Posterior cingulate gyrus (tissue), 11 donors: ENCODE measurements around the gene RASSF1.

Experiments
- DNase-seq, 10 donors: peaks; one replicate each; pipeline versions ENCODE4 v3.0.0 to v3.0.0-alpha.2; 2020 to 2021; ENCODE audit warnings: mixed read lengths in 3 of 10
- intact Hi-C: fragments of 100-400 bp; cut with DNase I; formaldehyde crosslinking; loops from one replicate; pipeline ENCODE4 v1.15.1; 2023

RASSF1 gene, protein sequence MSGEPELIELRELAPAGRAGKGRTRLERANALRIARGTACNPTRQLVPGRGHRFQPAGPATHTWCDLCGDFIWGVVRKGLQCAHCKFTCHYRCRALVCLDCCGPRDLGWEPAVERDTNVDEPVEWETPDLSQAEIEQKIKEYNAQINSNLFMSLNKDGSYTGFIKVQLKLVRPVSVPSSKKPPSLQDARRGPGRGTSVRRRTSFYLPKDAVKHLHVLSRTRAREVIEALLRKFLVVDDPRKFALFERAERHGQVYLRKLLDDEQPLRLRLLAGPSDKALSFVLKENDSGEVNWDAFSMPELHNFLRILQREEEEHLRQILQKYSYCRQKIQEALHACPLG

DNA sequence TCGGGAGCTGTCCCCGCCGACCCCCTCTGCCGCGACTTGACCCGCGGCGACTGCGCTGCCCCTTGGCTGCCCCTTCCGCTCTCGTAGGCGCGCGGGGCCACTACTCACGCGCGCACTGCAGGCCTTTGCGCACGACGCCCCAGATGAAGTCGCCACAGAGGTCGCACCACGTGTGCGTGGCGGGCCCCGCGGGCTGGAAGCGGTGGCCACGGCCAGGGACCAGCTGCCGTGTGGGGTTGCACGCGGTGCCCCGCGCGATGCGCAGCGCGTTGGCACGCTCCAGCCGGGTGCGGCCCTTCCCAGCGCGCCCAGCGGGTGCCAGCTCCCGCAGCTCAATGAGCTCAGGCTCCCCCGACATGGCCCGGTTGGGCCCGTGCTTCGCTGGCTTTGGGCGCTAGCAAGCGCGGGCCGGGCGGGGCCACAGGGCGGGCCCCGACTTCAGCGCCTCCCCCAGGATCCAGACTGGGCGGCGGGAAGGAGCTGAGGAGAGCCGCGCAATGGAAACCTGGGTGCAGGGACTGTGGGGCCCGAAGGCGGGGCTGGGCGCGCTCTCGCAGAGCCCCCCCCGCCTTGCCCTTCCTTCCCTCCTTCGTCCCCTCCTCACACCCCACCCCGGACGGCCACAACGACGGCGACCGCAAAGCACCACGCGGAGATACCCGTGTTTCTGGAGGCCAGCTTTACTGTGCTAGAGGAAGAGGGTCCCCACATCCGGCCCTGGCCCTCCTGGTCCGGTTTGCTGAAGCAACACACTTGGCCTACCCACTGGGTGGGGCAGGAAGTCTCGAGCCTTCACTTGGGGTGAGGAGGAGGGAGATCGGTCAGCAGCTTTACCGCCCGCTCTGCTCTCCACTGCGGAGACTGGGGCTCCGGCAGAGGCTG lies at the start of gene RASSF1:
Gene RASSF1 (minus strand): TSS at position 389 of the 882 bp plus-strand sequence. CDS start 31 bp downstream, at position 358.
- intact Hi-C loops: no loop called here
- DNase-seq: peak in 1 of 10 donors; percentile 73

GRCh38 chr3:50389414-50389767 lies 48.8 kb upstream of the RASSF1 start:
- no peak for DNase-seq
- intact Hi-C loops: no loop called here

- no peak for DNase-seq
- intact Hi-C loops: no loop called here
Measured at GRCh38 chr3:50388720-50389413, 48.2 kb upstream of the RASSF1 start.

DNA sequence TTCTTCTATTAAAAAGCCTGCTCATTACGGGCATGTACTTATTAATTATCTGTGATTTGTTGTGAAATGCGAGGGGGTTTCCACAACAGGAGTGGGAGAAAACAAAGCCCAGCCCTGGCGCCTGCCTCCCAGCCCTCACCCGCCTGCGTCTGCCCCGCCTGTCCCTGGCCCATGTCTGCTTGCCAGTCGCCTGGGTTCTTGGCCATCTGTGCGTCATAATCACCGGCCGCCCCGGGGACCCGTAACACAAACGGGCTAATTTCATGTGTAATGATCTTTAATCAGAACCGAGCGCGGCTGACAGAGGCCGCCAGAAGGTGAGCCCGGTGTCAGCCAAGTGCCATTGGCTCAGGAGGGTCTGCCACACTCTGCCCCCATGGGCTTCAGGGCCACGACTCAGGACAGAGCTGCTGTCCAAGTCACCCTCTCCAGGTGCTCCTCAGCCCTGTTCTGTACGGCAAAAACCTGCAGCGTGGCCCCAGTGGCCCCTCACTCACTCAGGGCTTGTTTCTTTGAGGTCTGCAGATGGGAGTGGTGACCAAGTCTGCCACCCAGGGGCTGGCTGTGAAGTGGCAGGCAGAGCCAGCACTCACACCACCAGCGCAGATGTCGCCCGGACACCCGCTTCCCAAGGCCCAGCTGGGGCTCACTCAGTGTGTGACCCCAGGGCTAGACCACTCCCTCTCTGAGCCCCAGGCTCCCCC lies 47.5 kb upstream of the RASSF1 start:
- intact Hi-C loops: no loop called here
- peak in 3 of 10 donors; percentile 22 to 88 (median 34) for DNase-seq

DNA sequence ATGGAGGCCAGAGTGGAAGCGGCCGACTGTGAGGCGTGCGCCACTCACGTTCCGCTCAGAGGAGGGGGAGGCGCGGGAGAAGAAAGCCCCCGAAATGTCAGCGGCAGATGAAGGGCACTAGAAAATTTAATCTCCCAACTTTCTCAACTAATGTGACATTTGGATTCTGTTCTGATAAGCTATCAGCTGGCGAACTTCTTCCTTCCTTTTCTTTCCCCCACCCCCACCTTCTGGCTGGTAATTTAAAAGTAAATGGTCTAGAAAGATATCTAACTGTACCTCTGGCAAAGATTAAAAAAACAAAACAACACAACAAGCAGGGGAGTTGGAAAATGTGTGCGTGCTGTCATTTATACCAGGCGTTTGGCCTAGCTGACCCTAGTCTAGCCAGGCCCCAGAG lies 45.1 kb upstream of the RASSF1 start:
- DNase-seq: no peak
- intact Hi-C loops: no loop called here

DNA sequence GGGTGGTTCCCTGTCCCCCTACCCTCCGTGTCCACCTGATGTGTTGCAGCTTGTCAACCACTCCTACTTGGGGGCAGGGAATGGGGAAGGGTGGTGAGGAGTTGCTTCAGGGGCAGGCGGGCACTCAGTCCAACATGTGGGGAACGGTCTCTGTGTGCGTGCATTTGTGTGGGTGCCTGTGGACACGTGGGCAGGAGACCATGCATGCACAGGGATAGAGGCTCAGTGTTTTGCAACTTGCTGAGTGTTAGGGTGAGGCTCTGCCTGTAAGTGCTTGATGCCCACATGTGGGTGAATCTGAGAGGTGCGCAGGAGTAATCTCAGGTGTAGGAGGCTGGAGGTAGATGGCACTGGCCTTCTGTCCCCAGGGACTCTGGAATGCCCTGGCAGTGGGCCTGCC lies 43.1 kb upstream of the RASSF1 start:
- intact Hi-C loops: no loop called here
- no peak for DNase-seq

- DNase-seq: no peak
- intact Hi-C loops: no loop called here
Measured at GRCh38 chr3:50382722-50383121, 42.1 kb upstream of the RASSF1 start.

GRCh38 chr3:50381383-50381782 lies 40.7 kb upstream of the RASSF1 start:
- no peak for DNase-seq
- intact Hi-C loops: no loop called here

DNA sequence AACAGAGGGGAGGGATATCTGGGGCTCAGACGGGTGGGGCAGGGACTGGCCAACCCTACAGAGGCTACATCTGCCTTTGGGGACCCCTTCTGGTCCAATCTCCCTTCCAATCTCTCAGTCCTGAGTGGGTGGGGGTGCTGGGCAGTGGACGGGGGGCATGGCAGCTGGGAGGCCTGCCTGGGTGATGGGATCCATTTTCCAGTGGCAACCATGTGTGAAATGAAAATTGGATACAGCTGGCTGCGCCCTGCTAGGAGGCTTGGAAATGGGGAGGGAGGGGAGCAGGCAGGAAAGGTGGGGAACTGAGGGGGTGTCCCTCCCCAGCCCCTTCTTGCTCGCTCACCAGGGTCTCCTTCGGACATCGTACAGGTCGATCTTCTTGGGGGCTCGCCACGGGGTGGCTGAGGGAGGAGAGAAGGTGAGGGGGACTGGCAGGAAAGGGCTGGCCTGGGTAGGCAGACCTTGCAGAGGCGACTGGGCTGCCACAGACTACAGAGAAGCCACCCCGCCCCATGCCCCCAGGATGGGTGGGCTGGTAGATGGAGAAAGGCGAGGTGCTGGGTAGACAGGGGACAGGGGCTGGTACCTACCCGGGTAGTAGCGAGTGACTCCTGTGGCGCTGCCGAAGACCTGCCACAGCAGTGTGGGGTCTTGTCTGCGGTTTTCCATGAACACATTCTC lies 39.9 kb upstream of the RASSF1 start:
- DNase-seq: no peak
- intact Hi-C loops: no loop called here

GRCh38 chr3:50378757-50379156 lies 38.1 kb upstream of the RASSF1 start:
- intact Hi-C loops: no loop called here
- DNase-seq: no peak

DNA sequence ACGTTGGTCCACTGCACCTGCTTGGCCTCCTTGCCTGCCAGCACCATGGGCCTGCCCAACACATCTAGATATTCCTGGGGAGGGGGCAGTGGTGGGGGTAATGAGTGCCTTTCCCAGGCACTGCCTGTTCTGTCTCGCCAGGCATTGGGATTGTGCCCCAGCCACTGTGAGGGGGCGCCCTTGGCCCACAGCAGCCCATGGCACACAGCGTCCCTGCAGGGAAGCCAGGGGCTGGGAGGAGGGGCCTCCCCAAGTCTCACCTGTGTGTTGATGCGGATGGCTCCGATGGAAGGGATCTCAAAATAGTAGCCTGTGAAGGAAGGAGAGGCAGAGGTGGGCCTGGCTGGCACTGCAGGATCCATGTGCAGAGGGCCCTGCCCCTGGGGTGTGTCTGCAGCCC lies 37.4 kb upstream of the RASSF1 start:
- no peak for DNase-seq
- intact Hi-C loops: no loop called here

GRCh38 chr3:50375258-50375931 lies 34.8 kb upstream of the RASSF1 start:
- DNase-seq: no peak
- intact Hi-C loops: no loop called here

- DNase-seq: no peak
- intact Hi-C loops: loop anchor here (5.0 kb wide), 1 partner anchor 178 kb away; no protein-coding TSS in a partner anchor
Measured at GRCh38 chr3:50374363-50375257, 34.0 kb upstream of the RASSF1 start.

DNA sequence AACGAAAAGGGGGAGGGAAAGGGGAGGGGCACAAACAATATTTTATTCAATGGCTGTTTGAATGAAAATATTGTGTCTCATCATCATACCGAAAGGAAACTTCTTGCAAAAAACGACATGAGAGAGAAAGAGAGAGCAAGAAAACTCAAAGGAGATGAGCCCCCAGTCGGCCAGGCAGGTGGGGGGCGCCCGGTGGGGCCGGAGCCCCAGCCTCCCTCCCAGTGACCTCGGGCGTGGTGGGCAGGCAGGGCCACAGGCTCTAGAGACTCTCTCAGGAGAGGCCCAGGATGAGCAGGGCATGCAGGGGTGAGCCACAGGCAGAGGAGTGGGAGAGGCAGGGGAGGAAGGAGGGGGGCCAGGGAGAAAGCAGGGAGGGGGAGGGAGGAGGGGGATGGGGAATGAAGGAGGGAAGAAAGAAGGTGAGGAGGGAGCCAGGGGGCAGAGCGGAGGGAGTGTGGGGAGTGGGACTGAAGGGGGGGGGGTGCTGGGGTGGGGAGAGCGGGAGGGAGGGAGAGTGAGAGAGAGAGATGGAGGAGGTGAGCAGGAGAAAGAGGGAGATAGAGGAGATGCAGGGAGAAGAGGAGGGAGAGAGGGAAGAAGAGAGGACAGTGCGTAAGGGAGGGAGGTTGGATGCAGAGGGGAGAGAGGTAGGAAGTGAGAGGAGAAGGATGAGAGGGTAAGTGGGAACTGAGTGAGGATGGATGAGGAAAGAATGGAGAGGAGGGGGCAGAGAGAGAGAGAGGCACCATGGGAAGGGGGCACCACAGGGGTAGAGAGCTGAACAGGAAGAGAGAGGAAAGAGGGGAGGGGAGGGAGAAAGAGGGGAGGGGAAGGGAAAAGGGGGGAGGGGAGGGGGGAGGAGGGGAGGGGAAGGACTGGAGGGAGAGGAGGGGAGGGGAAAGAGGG lies 32.8 kb upstream of the RASSF1 start:
- intact Hi-C loops: loop anchor here (5.0 kb wide), 1 partner anchor 179 kb away; no protein-coding TSS in a partner anchor
- no peak for DNase-seq

DNA sequence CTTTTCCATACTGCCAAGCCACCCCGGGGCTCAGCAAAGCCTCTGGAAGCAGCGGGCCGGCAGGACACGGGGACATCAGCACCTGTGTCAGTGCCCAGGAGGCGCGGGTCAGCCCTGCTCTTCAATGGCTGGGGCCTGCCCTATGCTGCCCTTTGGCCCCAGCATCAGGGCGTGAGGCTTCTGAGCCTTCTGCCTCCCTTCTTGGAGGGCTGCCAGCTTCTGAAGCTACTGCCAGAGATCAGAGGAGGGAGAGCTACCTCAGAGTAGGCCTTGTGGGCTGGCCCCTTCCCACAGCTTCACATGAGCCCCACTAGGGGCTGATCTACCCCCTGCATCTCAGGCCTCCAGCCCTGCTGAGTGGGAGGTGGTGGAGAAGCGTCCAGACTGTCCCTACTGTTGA lies 31.7 kb upstream of the RASSF1 start:
- intact Hi-C loops: loop anchor here (5.0 kb wide), 1 partner anchor 180 kb away; no protein-coding TSS in a partner anchor

GRCh38 chr3:50371133-50371685 lies 30.6 kb upstream of the RASSF1 start:
- DNase-seq: peak in 1 of 10 donors; percentile 53
- intact Hi-C loops: loop anchor here (5.0 kb wide), 1 partner anchor 181 kb away; no protein-coding TSS in a partner anchor

More for the DNA sequence above, 31.7 kb upstream of the RASSF1 start:
- DNase-seq: no peak

GRCh38 chr3:50370594-50370993 lies 30.0 kb upstream of the RASSF1 start:
- DNase-seq: peak in 5 of 10 donors; percentile 45 to 89 (median 81)
- intact Hi-C loops: loop anchor here (5.0 kb wide), 1 partner anchor 182 kb away; no protein-coding TSS in a partner anchor
